A673 (cell line): ENCODE results near the gene KIF5C.

Experiments
- CTCF ChIP-seq: fragments of 300-800, 200-600 bp; sonication (generic); conservative IDR thresholded peaks from 2 replicates; pipeline ENCODE4 v1.5.1; 2017; ENCODE audit warnings: low read depth, mild to moderate bottlenecking, antibody characterized with exemption, low read length, moderate library complexity, mixed read lengths
- EZH2 ChIP-seq: fragments of 200-600 bp; sonication (generic); IDR thresholded peaks from 2 replicates; pipeline ENCODE4 v1.6.1; 2017; ENCODE audit warnings: borderline replicate concordance, low read depth, mild to moderate bottlenecking, mixed read lengths, antibody characterized with exemption, low read length; ENCODE audit not compliant: poor library complexity, severe bottlenecking

- TF ChIP-seq CTCF = no peak
- TF ChIP-seq EZH2 = no peak
Measured at GRCh38 chr2:148900350-148900837, 25.4 kb downstream of the KIF5C start.
